ENCODE measurements around the gene HEATR3.

- no peak for TF ChIP-seq CTCF (IDR thresholded peaks at IDR 0.05)
- no peak for TF ChIP-seq POLR2A (IDR thresholded peaks at IDR 0.05)
Observed at GRCh38 chr16:50046853-50047252, 18.9 kb upstream of the HEATR3 start.

Data from adrenal gland (tissue), 5 donors.